Measurements from ENCODE around the gene CAVIN3.

DNA sequence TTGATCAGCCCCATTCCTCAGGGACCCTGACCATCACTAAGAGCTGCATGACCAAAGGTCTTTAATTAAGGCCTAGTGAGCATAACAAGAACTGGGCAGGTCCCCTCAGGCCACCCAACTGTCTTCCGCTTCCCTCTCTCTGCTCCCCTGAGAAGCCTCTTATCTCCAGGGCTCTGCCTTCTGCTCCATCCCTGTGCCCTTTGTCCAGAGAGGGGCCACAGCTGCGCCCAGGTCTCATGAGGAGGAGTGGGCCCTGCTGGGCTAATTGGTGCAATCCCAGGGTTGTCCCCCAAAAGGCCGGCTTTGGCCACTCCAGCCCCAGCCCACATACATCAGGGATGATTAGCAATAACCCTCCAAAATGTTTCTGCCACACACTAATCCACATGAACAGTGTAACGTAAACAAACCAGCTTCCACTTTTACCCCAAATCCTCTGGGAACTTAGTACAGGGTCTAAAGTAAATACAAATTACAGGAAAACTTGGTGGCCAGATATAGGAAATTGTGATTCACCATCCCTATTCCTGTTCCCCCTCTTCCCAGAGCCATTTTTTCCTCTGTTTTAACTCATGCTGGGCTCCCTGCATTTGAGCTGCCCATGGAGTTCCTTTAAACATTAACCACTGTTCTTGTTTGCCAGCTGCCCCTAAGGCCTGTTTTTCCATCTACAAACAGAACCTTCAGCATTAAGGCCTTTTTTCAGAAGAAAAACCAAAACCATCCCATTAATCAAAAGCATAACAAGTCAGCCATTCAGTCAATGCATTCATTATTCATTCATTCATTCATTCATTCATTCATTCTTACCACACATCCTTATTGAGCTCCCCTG is 34.6 kb upstream of the CAVIN3 start:
- TF ChIP-seq, protein P1, sequence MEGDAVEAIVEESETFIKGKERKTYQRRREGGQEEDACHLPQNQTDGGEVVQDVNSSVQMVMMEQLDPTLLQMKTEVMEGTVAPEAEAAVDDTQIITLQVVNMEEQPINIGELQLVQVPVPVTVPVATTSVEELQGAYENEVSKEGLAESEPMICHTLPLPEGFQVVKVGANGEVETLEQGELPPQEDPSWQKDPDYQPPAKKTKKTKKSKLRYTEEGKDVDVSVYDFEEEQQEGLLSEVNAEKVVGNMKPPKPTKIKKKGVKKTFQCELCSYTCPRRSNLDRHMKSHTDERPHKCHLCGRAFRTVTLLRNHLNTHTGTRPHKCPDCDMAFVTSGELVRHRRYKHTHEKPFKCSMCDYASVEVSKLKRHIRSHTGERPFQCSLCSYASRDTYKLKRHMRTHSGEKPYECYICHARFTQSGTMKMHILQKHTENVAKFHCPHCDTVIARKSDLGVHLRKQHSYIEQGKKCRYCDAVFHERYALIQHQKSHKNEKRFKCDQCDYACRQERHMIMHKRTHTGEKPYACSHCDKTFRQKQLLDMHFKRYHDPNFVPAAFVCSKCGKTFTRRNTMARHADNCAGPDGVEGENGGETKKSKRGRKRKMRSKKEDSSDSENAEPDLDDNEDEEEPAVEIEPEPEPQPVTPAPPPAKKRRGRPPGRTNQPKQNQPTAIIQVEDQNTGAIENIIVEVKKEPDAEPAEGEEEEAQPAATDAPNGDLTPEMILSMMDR (IDR thresholded peaks at IDR 0.05), result no peak
- no peak for TF ChIP-seq POLR2A (IDR thresholded peaks at IDR 0.05)
